Measurements from ENCODE around the gene TSHZ2.
"Not testable (repeated sequence)": the region's sequence is repeated elsewhere in the genome, so short reads cannot be mapped to it uniquely, and the experiment has no call there.

TSHZ2 gene

GRCh38 chr20:53491462-53491861 lies 519.3 kb downstream of the TSHZ2 start:
- FAIRE-seq (no peak), DNase-seq (ENCODE audit: low spot score) (no peak)

- DNase-seq (ENCODE audit: low spot score) (no peak), FAIRE-seq (peak; percentile 17)
Measured at GRCh38 chr20:53492212-53492611, 520.1 kb downstream of the TSHZ2 start.

GRCh38 chr20:53493311-53493857 lies 521.2 kb downstream of the TSHZ2 start:
- DNase-seq (ENCODE audit: low spot score) (no peak), FAIRE-seq (no peak)

GRCh38 chr20:53494753-53495152 lies 522.6 kb downstream of the TSHZ2 start:
- FAIRE-seq, result no peak
- DNase-seq (ENCODE audit: low spot score), result no peak

- FAIRE-seq, result peak; percentile 78
- DNase-seq (ENCODE audit: low spot score), result no peak
Measured at GRCh38 chr20:53495398-53496092, 523.4 kb downstream of the TSHZ2 start.

- DNase-seq (ENCODE audit: low spot score) (no peak), FAIRE-seq (no peak)
Measured at GRCh38 chr20:53497246-53497645, 525.1 kb downstream of the TSHZ2 start.

GRCh38 chr20:53498341-53498740 lies 526.2 kb downstream of the TSHZ2 start:
- DNase-seq (ENCODE audit: low spot score), result no peak
- FAIRE-seq, result no peak

- DNase-seq (ENCODE audit: low spot score) (no peak), FAIRE-seq (no peak)
Measured at GRCh38 chr20:53500651-53501050, 528.5 kb downstream of the TSHZ2 start.

- DNase-seq (ENCODE audit: low spot score) (no peak), FAIRE-seq (no peak)
Measured at GRCh38 chr20:53502820-53503219, 530.7 kb downstream of the TSHZ2 start.

GRCh38 chr20:53503517-53503919 lies 531.4 kb downstream of the TSHZ2 start:
- DNase-seq (ENCODE audit: low spot score) (no peak), FAIRE-seq (peak; percentile 46)

- FAIRE-seq; DNase-seq (ENCODE audit: low spot score): not testable (repeated sequence)
Measured at GRCh38 chr20:53504106-53504505, 531.9 kb downstream of the TSHZ2 start.

- DNase-seq (ENCODE audit: low spot score) (no peak), FAIRE-seq (no peak)
Measured at GRCh38 chr20:53510262-53510661, 538.1 kb downstream of the TSHZ2 start.

- FAIRE-seq (no peak), DNase-seq (ENCODE audit: low spot score) (no peak)
Measured at GRCh38 chr20:53510704-53511103, 538.5 kb downstream of the TSHZ2 start.

GRCh38 chr20:53512076-53512475 lies 539.9 kb downstream of the TSHZ2 start:
- FAIRE-seq, result no peak

GRCh38 chr20:53513168-53513488 lies 541.0 kb downstream of the TSHZ2 start:
- FAIRE-seq (no peak), DNase-seq (ENCODE audit: low spot score) (no peak)

More at GRCh38 chr20:53512076-53512475, 539.9 kb downstream of the TSHZ2 start:
- DNase-seq (ENCODE audit: low spot score), result no peak

GRCh38 chr20:53513489-53514298 lies 541.5 kb downstream of the TSHZ2 start:
- FAIRE-seq, result no peak
- DNase-seq (ENCODE audit: low spot score), result no peak

- DNase-seq (ENCODE audit: low spot score) (no peak), FAIRE-seq (no peak)
Measured at GRCh38 chr20:53515749-53516148, 543.6 kb downstream of the TSHZ2 start.

- FAIRE-seq, result no peak
- DNase-seq (ENCODE audit: low spot score), result no peak
Measured at GRCh38 chr20:53517146-53517545, 545.0 kb downstream of the TSHZ2 start.

GRCh38 chr20:53521421-53521820 lies 549.3 kb downstream of the TSHZ2 start:
- FAIRE-seq; DNase-seq (ENCODE audit: low spot score): not testable (repeated sequence)

GRCh38 chr20:53522026-53522425 lies 549.9 kb downstream of the TSHZ2 start:
- DNase-seq (ENCODE audit: low spot score) (no peak), FAIRE-seq (no peak)

GRCh38 chr20:53522696-53523095 lies 550.5 kb downstream of the TSHZ2 start:
- no peak for DNase-seq (ENCODE audit: low spot score)
- no peak for FAIRE-seq

GRCh38 chr20:53523615-53524014 lies 551.5 kb downstream of the TSHZ2 start:
- peak; percentile 42 for FAIRE-seq
- DNase-seq (ENCODE audit: low spot score), result not testable (repeated sequence)

All from urothelium cell line (cell line).